HCT116 (cell line): Measurements from ENCODE around the gene KIAA1755. TPM values are rescaled to one million over a fixed set of nuclear protein-coding genes. Genes with fewer than 3 reads are reported as not detected.

Experiments
- ATAC-seq: fragments of 200-7000 bp; cut with Tn5 transposase; 2 replicates; pipeline ENCODE4 v1.9.1; 2020; ENCODE audit warnings: mild to moderate bottlenecking, moderate library complexity
- BruUV-seq: library from RNA; stranded (reverse); fragments of 400-500 nt; replicated peaks from 2 replicates; lab custom pipeline; 2021; lab: Mats Ljungman, UMichigan
- CTCF ChIA-PET: fragments of 300-600 bp; sonication (Branson Sonifier 250); formaldehyde crosslinking; loops from one replicate; lab custom pipeline; 2021; ENCODE audit warnings: antibody characterized with exemption; lab: Charles Lee
- POLR2A ChIA-PET: fragments of 300-600, 350-600 bp; sonication (Branson Sonifier 250); formaldehyde crosslinking; loops from one replicate; lab custom pipeline; 2021; ENCODE audit warnings: antibody characterized with exemption; lab: Charles Lee
- RAD21 ChIA-PET, 2 experiments: fragments of 300-600 bp; sonication (Branson Sonifier 250); formaldehyde crosslinking; loops; one replicate each; lab custom pipeline; 2023; ENCODE audit warnings: low total read pairs in 2 of 2; ENCODE audit not compliant: uncharacterized antibody in 2 of 2, unreplicated experiment in 2 of 2, low non-redundant PET in 1 of 2; lab: Charles Lee
- DNase-seq: peaks from one replicate; pipeline ENCODE4 v3.0.0-alpha.2; 2010; ENCODE audit warnings: low read depth, low spot score
- H2AFZ ChIP-seq: fragments of 200-600 bp; shearing (Covaris generic), sonication (generic); 2 replicates; pipeline ENCODE4 v1.6.1; 2017; ENCODE audit warnings: low read depth, mixed run types, mixed read lengths, antibody characterized with exemption, low read length; ENCODE audit not compliant: poor library complexity, severe bottlenecking
- H3K27ac ChIP-seq: 2 replicates; pipeline ENCODE4 v1.5.1; 2012; ENCODE audit warnings: low read depth, low read length
- H3K27me3 ChIP-seq: fragments of 200-600 bp; sonication (generic); 2 replicates; pipeline ENCODE4 v1.6.1; 2016; ENCODE audit warnings: mixed run types, low read length, mixed read lengths; ENCODE audit not compliant: insufficient read depth
- H3K36me3 ChIP-seq, 2 experiments: fragments of 200-500 bp in 1 of 2; fragments of 200-600 bp in 1 of 2; sonication (Bioruptor generic) in 1 of 2; sonication (generic) in 1 of 2; 2 replicates each; pipeline versions ENCODE4 v1.5.1 to v1.6.1; 2014 to 2016; ENCODE audit warnings: low read length in 2 of 2, inconsistent platforms in 1 of 2, mixed read lengths in 1 of 2, mixed run types in 1 of 2; ENCODE audit not compliant: insufficient read depth in 2 of 2, control insufficient read depth in 1 of 2
- H3K4me1 ChIP-seq, 2 experiments: fragments of 200-600 bp in 1 of 2; sonication (generic) in 1 of 2; 2 replicates each; pipeline versions ENCODE4 v1.5.1 to v1.6.1; 2012 to 2017; ENCODE audit warnings: low read length in 2 of 2, inconsistent platforms in 1 of 2, mild to moderate bottlenecking in 1 of 2, mixed read lengths in 1 of 2, mixed run types in 1 of 2, moderate library complexity in 1 of 2; ENCODE audit not compliant: insufficient read depth in 2 of 2, control insufficient read depth in 1 of 2
- H3K4me2 ChIP-seq: fragments of 200-600 bp; sonication (generic); 2 replicates; pipeline ENCODE4 v1.6.1; 2017; ENCODE audit warnings: mixed run types, low read length, mixed read lengths
- H3K4me3 ChIP-seq, 2 experiments: fragments of 200-600 bp in 1 of 2; sonication (generic) in 1 of 2; replicated peaks in 1 of 2; 2 replicates each; pipeline ENCODE4 v1.5.1; 2011 to 2016; ENCODE audit warnings: low read length in 2 of 2, control low read depth in 1 of 2, low read depth in 1 of 2, mild to moderate bottlenecking in 1 of 2, mixed read lengths in 1 of 2, mixed run types in 1 of 2
- H3K79me2 ChIP-seq: fragments of 200-600 bp; sonication (generic); 2 replicates; pipeline ENCODE4 v1.6.1; 2017; ENCODE audit warnings: mild to moderate bottlenecking, mixed run types, low read length, moderate library complexity, mixed read lengths; ENCODE audit not compliant: insufficient read depth
- H3K9ac ChIP-seq: fragments of 200-600 bp; sonication (generic); 2 replicates; pipeline ENCODE4 v1.6.1; 2016; ENCODE audit warnings: low read length, mixed read lengths
- H3K9me2 ChIP-seq: fragments of 200-600 bp; sonication (generic), shearing (Covaris generic); 2 replicates; pipeline ENCODE4 v1.6.1; 2017; ENCODE audit warnings: mixed run types, mild to moderate bottlenecking, moderate library complexity; ENCODE audit not compliant: insufficient read depth
- H3K9me3 ChIP-seq, 2 experiments: fragments of 200-500 bp in 1 of 2; fragments of 200-600 bp in 1 of 2; sonication (Bioruptor generic) in 1 of 2; sonication (generic) in 1 of 2; 2 replicates each; pipeline ENCODE4 v1.6.1; 2014 to 2017; ENCODE audit warnings: low read length in 2 of 2, mixed read lengths in 2 of 2, inconsistent platforms in 1 of 2, low read depth in 1 of 2, mild to moderate bottlenecking in 1 of 2, mixed run types in 1 of 2, moderate library complexity in 1 of 2; ENCODE audit not compliant: control insufficient read depth in 1 of 2, insufficient read depth in 1 of 2
- H4K20me1 ChIP-seq: fragments of 200-600 bp; sonication (generic), shearing (Covaris generic); 2 replicates; pipeline ENCODE4 v1.6.1; 2017; ENCODE audit warnings: mixed run types, mild to moderate bottlenecking, moderate library complexity; ENCODE audit not compliant: insufficient read depth
- CEBPB ChIP-seq: IDR thresholded peaks from 2 replicates; pipeline ENCODE4 v1.6.1; 2012; ENCODE audit warnings: low read depth
- CTCF ChIP-seq, 3 experiments: fragments of 200-600 bp in 1 of 3; sonication (generic) in 1 of 3; IDR thresholded peaks in 2 of 3; conservative IDR thresholded peaks in 1 of 3; 2 replicates each; pipeline ENCODE4 v1.5.1; 2012 to 2017; ENCODE audit warnings: low read depth in 2 of 3, low read length in 2 of 3, antibody characterized with exemption in 1 of 3, borderline replicate concordance in 1 of 3, control low read depth in 1 of 3, mild to moderate bottlenecking in 1 of 3, mixed read lengths in 1 of 3, mixed run types in 1 of 3, moderate library complexity in 1 of 3; ENCODE audit not compliant: insufficient read depth in 1 of 3
- EGR1 ChIP-seq: IDR thresholded peaks from 2 replicates; pipeline ENCODE4 v1.6.1; 2012; ENCODE audit warnings: low read depth
- EZH2 ChIP-seq: fragments of 200-600 bp; sonication (generic); IDR thresholded peaks from 2 replicates; pipeline ENCODE4 v1.6.1; 2017; ENCODE audit warnings: antibody characterized with exemption, mixed run types
- FOSL1 ChIP-seq: IDR thresholded peaks from 2 replicates; pipeline ENCODE4 v1.6.1; 2012; ENCODE audit warnings: low read depth
- POLR2A ChIP-seq: IDR thresholded peaks from 2 replicates; pipeline ENCODE4 v1.7.0; 2011; ENCODE audit warnings: borderline replicate concordance; ENCODE audit not compliant: insufficient read depth, insufficient read length; ENCODE audit errors: extremely low read depth
- YY1 ChIP-seq: IDR thresholded peaks from 2 replicates; pipeline ENCODE4 v1.6.1; 2011; ENCODE audit warnings: low read length, low read depth, moderate library complexity, mild to moderate bottlenecking; ENCODE audit not compliant: insufficient replicate concordance; ENCODE audit errors: extremely low read depth
- ZFX ChIP-seq: fragments of 450-650 bp; IDR thresholded peaks from 2 replicates; pipeline ENCODE4 v1.6.1; 2017
- ZNF274 ChIP-seq: fragments of 200-500 bp; sonication (Bioruptor generic); IDR thresholded peaks from 2 replicates; pipeline ENCODE4 v1.6.1; 2014; ENCODE audit warnings: mild to moderate bottlenecking, low read depth, low read length, inconsistent platforms
- intact Hi-C: fragments of 100-400 bp; cut with micrococcal nuclease; formaldehyde crosslinking; loops from 2 replicates; pipeline ENCODE4 v1.10.0; 2022
- total RNA-seq: library from RNA; stranded (reverse); gene quantifications from one replicate; pipeline ENCODE4 v1.2.1, GENCODE V29; 2021; ENCODE audit not compliant: unreplicated experiment

The KIAA1755 gene
- total RNA-seq, 1 experiment from 2014 or later = not detected

DNA sequence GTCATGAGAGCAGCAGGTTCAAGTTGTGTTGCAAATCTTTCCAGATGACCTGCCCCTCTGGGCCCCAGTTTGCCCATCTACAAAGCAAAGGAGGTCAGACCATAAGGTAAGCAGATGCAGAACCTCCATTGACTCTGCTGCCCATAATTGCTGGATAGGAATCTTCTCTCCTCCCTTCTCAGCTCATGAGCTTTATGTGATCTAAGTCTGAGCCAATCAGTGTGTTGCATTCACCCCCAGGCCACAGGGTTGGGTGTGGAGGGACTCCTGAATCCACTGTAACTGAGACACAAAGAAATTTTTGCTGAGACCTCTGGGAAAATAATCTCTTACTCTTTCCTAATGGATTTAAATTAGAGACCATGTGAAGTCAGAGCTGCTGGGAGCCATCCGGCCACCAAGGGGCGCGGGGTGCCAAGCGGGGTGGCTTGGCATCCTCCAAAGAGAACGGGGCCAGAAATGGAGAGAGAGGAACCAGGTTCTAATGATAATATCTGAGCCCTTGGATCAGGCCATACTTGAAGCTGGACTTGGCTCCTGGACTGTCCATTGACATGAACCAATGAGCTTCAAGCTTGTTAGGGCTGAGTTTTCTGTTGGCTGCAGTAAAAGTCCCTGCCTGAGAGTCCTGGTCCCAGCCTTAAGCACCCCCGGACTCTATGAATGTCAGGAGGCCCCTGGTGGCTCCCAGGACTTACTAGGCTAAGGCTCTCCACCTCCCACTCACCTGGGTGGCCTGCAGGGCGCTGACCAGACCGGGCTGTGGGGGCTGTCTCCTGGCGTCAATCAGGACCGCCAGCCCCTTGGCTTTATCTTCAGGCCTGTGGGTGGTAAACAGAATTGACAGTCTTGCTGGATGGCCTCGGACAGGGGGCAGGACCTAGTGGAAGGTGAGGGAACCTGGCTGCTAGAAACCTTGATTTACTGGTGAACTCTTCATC, 32.8 kb downstream of the KIAA1755 start:
- H3K27ac ChIP-seq = no peak overlapping the region
- H3K4me3 ChIP-seq = no peak overlapping the region
- no peak for ATAC-seq
- no peaks in the 10 kb centered on the region for H3K27me3 ChIP-seq
- no peak for TF ChIP-seq FOSL1
- TF ChIP-seq CEBPB = no peak
- no peak for TF ChIP-seq ZFX
- TF ChIP-seq YY1 = no peak
- no peak for TF ChIP-seq EGR1
- no peak for TF ChIP-seq ZNF274
- no peak for TF ChIP-seq POLR2A
- no peak for TF ChIP-seq EZH2
- no peak for TF ChIP-seq CTCF (IDR thresholded peaks at IDR 0.05 in 2 of 3, conservative IDR thresholded peaks at IDR 0.05 in 1 of 3; ENCODE audit: borderline replicate concordance in 1 of 3, insufficient read depth in 1 of 3, low read depth in 2 of 3, low read length in 2 of 3)
- no peaks in the 10 kb centered on the region for H4K20me1 ChIP-seq
- ChIA-PET POLR2A (no interaction called here), CTCF (interaction anchor here (1.3 to 2.2 kb wide), 4 partner anchors 10 to 181 kb away, joined by 4 to 8 read pairs (median 6); no protein-coding TSS in a partner anchor), RAD21 (interaction anchor here in 1 of 2 experiments (0.6 kb wide), 1 partner anchor 59 kb away, joined by 3 read pairs; no protein-coding TSS in a partner anchor)
- no peaks in the 10 kb centered on the region for H3K79me2 ChIP-seq
- H3K9me2 ChIP-seq = no peaks in the 10 kb centered on the region
- DNase-seq = no peak
- H3K9ac ChIP-seq = no peak overlapping the region
- H2AFZ ChIP-seq = no peak overlapping the region
- no peaks in the 10 kb centered on the region for H3K9me3 ChIP-seq
- intact Hi-C loops = no loop called here
- H3K4me1 ChIP-seq = no peaks in the 10 kb centered on the region
- BruUV-seq = no TSS peak
- H3K36me3 ChIP-seq = no peaks in the 10 kb centered on the region
- no peak overlapping the region for H3K4me2 ChIP-seq
